H1 (cell line): Measurements from ENCODE around the gene ANO6.

Experiments
- ATF3 ChIP-seq: IDR thresholded peaks from 2 replicates; pipeline ENCODE4 v1.6.1; 2011; ENCODE audit warnings: low read depth, mild to moderate bottlenecking, low read length; ENCODE audit not compliant: insufficient read depth
- CEBPB ChIP-seq: IDR thresholded peaks from 2 replicates; pipeline ENCODE4 v1.6.1; 2012; ENCODE audit warnings: low read depth, low read length
- CREB1 ChIP-seq: IDR thresholded peaks from 2 replicates; pipeline ENCODE4 v1.6.1; 2012; ENCODE audit warnings: inconsistent platforms
- CTCF ChIP-seq, 3 experiments: IDR thresholded peaks; 1 replicate in 2 of 3; 2 replicates in 1 of 3; pipeline versions ENCODE4 v1.5.1 to v1.6.1; 2011; ENCODE audit warnings: low read length in 3 of 3, mild to moderate bottlenecking in 3 of 3, inconsistent platforms in 2 of 3, low read depth in 1 of 3, moderate library complexity in 1 of 3; ENCODE audit not compliant: insufficient read depth in 1 of 3; ENCODE audit errors: control extremely low read depth in 1 of 3
- E2F6 ChIP-seq: IDR thresholded peaks from 2 replicates; pipeline ENCODE4 v1.6.1; 2012; ENCODE audit warnings: inconsistent platforms
- EZH2 ChIP-seq: fragments of 200-600 bp; sonication (generic); IDR thresholded peaks from 2 replicates; pipeline ENCODE4 v1.7.1; 2012; ENCODE audit warnings: low read depth, mild to moderate bottlenecking, moderate library complexity, low read length, inconsistent platforms; ENCODE audit not compliant: severe bottlenecking
- HDAC2 ChIP-seq, 2 experiments: fragments of 300-600 bp in 1 of 2; sonication (generic) in 1 of 2; IDR thresholded peaks; 2 replicates each; pipeline ENCODE4 v1.6.1; 2011 to 2012; ENCODE audit warnings: low read depth in 2 of 2, low read length in 2 of 2, mild to moderate bottlenecking in 2 of 2, moderate library complexity in 2 of 2, borderline replicate concordance in 1 of 2, inconsistent platforms in 1 of 2
- JUND ChIP-seq: IDR thresholded peaks from 2 replicates; pipeline ENCODE4 v1.6.1; 2011; ENCODE audit warnings: mild to moderate bottlenecking, improper control_type of control experiment, low read length
- POLR2A ChIP-seq, 2 experiments: IDR thresholded peaks; 1 replicate in 1 of 2; 2 replicates in 1 of 2; pipeline ENCODE4 v1.6.1; 2011; ENCODE audit warnings: low read depth in 2 of 2, low read length in 2 of 2, mild to moderate bottlenecking in 2 of 2; ENCODE audit errors: control extremely low read depth in 1 of 2
- POLR2AphosphoS5 ChIP-seq: IDR thresholded peaks from 2 replicates; pipeline ENCODE4 v1.6.1; 2011; ENCODE audit warnings: low read depth, low read length
- POU5F1 ChIP-seq: IDR thresholded peaks from 2 replicates; pipeline ENCODE4 v1.6.1; 2011; ENCODE audit warnings: low read depth, mild to moderate bottlenecking, low read length, moderate library complexity
- SRF ChIP-seq: IDR thresholded peaks from 2 replicates; pipeline ENCODE4 v1.6.1; 2011; ENCODE audit warnings: mild to moderate bottlenecking, low read depth, low read length, moderate library complexity

- no peak for TF ChIP-seq HDAC2 (IDR thresholded peaks at IDR 0.05; ENCODE audit: borderline replicate concordance in 1 of 2, low read depth in 2 of 2, low read length in 2 of 2)
- no peak for TF ChIP-seq CTCF (IDR thresholded peaks at IDR 0.05; ENCODE audit: control extremely low read depth in 1 of 3, insufficient read depth in 1 of 3, low read depth in 1 of 3, low read length in 3 of 3)
- TF ChIP-seq ATF3 = no peak
- TF ChIP-seq E2F6 = no peak
- TF ChIP-seq JUND = no peak
- no peak for TF ChIP-seq POLR2A (IDR thresholded peaks at IDR 0.05; ENCODE audit: control extremely low read depth in 1 of 2, low read depth in 2 of 2, low read length in 2 of 2)
- no peak for TF ChIP-seq POLR2AphosphoS5
- no peak for TF ChIP-seq CEBPB
- no peak for TF ChIP-seq EZH2
- no peak for TF ChIP-seq SRF
- no peak for TF ChIP-seq CREB1
- no peak for TF ChIP-seq POU5F1
Observed at GRCh38 chr12:45315462-45315861, 99.6 kb downstream of the ANO6 start.
